ENCODE measurements around the gene PITPNM1.

- TF ChIP-seq, protein P1, sequence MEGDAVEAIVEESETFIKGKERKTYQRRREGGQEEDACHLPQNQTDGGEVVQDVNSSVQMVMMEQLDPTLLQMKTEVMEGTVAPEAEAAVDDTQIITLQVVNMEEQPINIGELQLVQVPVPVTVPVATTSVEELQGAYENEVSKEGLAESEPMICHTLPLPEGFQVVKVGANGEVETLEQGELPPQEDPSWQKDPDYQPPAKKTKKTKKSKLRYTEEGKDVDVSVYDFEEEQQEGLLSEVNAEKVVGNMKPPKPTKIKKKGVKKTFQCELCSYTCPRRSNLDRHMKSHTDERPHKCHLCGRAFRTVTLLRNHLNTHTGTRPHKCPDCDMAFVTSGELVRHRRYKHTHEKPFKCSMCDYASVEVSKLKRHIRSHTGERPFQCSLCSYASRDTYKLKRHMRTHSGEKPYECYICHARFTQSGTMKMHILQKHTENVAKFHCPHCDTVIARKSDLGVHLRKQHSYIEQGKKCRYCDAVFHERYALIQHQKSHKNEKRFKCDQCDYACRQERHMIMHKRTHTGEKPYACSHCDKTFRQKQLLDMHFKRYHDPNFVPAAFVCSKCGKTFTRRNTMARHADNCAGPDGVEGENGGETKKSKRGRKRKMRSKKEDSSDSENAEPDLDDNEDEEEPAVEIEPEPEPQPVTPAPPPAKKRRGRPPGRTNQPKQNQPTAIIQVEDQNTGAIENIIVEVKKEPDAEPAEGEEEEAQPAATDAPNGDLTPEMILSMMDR (IDR thresholded peaks at IDR 0.05; ENCODE audit: insufficient read depth, low read length): no peak
- TF ChIP-seq SPI1 (IDR thresholded peaks at IDR 0.05; ENCODE audit: borderline replicate concordance, low read depth): no peak
Measured at GRCh38 chr11:67500484-67500821, 4.7 kb downstream of the PITPNM1 start.

Measured in HL-60 (cell line).